Activated naive CD4-positive, alpha-beta T cell treated with anti-CD3 and anti-CD28 coated beads, Interleukin-2, amount 50 U/mL, for 24 hours (primary cell): ENCODE data around the gene CACNG5.

Source experiments
- H3K27ac Mint-ChIP-seq: one replicate; pipeline ENCODE4 v1.8.0; 2021; ENCODE audit warnings: mild to moderate bottlenecking, mixed read lengths
- H3K27me3 Mint-ChIP-seq: one replicate; pipeline ENCODE4 v1.8.0; 2021; ENCODE audit warnings: mixed read lengths
- H3K36me3 Mint-ChIP-seq: one replicate; pipeline ENCODE4 v1.8.0; 2021; ENCODE audit warnings: mixed read lengths
- H3K4me1 Mint-ChIP-seq: one replicate; pipeline ENCODE4 v1.8.0; 2021; ENCODE audit warnings: mixed read lengths
- H3K4me3 Mint-ChIP-seq: one replicate; pipeline ENCODE4 v1.8.0; 2021; ENCODE audit warnings: mild to moderate bottlenecking, mixed read lengths
- H3K9me3 Mint-ChIP-seq: one replicate; pipeline ENCODE4 v1.8.0; 2021; ENCODE audit warnings: mixed read lengths

Gene CACNG5

GRCh38 chr17:66925811-66926500, 91.0 kb downstream of the CACNG5 start:
- Mint-ChIP-seq H3K27ac (no peak overlapping the region), H3K27me3 (peaks cover 10% of the 10 kb centered on the region), H3K4me1 (no peaks in the 10 kb centered on the region), H3K9me3 (peaks cover 7% of the 10 kb centered on the region), H3K4me3 (no peak overlapping the region), H3K36me3 (peaks cover 2% of the 10 kb centered on the region)

- Mint-ChIP-seq H3K9me3 (no peaks in the 10 kb centered on the region), H3K4me3 (no peak overlapping the region), H3K27me3 (peaks cover 7% of the 10 kb centered on the region), H3K4me1 (no peaks in the 10 kb centered on the region), H3K27ac (no peak overlapping the region), H3K36me3 (no peaks in the 10 kb centered on the region)
Observed at GRCh38 chr17:66928949-66929348, 94.0 kb downstream of the CACNG5 start.

DNA sequence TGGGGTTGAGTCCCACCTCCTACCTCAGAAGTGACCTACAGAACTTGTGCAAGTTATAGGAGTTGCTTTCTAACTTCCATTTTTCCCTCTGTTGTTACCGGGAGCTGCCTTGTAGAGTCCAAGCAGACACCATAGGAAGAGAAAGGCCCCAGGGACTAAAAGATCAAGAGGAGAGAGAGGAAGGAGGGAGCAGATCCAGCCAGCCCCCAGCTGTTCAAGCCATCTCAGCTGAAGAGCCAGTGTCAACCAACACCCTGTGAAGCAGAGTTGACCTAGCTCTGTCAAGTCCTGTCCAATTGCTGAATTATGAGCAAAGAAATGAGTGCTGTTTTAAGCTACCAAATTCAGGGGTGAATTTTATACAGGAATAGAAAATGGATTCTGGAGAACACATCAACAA, 94.7 kb downstream of the CACNG5 start:
- H3K4me3 Mint-ChIP-seq, result no peak overlapping the region
- H3K27me3 Mint-ChIP-seq, result peaks cover 7% of the 10 kb centered on the region
- H3K9me3 Mint-ChIP-seq, result no peaks in the 10 kb centered on the region
- no peaks in the 10 kb centered on the region for H3K4me1 Mint-ChIP-seq
- no peak overlapping the region for H3K27ac Mint-ChIP-seq
- no peaks in the 10 kb centered on the region for H3K36me3 Mint-ChIP-seq

DNA sequence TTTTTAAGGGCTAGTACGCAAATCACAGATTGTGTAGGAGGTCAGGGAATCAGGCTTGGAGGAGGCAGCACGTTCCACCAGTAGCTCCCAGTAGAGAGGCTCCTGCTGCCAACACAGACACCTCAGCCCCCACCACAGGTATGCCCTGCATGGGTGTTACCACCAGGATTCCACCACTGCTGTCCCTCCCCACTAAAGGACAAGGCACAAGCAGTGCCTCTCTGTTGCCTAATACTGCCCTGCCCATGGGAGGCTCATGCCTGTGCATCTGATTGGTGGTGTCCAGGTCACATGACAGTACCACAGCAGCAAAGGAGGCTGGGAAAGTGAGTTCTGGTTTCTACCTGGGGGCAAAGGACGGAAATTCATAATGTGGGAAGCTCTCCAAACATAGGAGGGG, 96.0 kb downstream of the CACNG5 start:
- H3K36me3 Mint-ChIP-seq, result no peaks in the 10 kb centered on the region
- no peaks in the 10 kb centered on the region for H3K4me1 Mint-ChIP-seq
- H3K27me3 Mint-ChIP-seq, result peaks cover 8% of the 10 kb centered on the region
- H3K9me3 Mint-ChIP-seq, result no peaks in the 10 kb centered on the region
- no peak overlapping the region for H3K4me3 Mint-ChIP-seq
- no peak overlapping the region for H3K27ac Mint-ChIP-seq

- H3K4me1 Mint-ChIP-seq, result no peaks in the 10 kb centered on the region
- no peaks in the 10 kb centered on the region for H3K36me3 Mint-ChIP-seq
- no peaks in the 10 kb centered on the region for H3K9me3 Mint-ChIP-seq
- peaks cover 4% of the 10 kb centered on the region for H3K27me3 Mint-ChIP-seq
- no peak overlapping the region for H3K27ac Mint-ChIP-seq
- H3K4me3 Mint-ChIP-seq, result no peak overlapping the region
Observed at GRCh38 chr17:66932311-66932710, 97.4 kb downstream of the CACNG5 start.

GRCh38 chr17:66934040-66934439, 99.1 kb downstream of the CACNG5 start:
- no peaks in the 10 kb centered on the region for H3K9me3 Mint-ChIP-seq
- no peak overlapping the region for H3K27ac Mint-ChIP-seq

More at GRCh38 chr17:66934040-66934439, 99.1 kb downstream of the CACNG5 start:
- Mint-ChIP-seq H3K36me3 (no peaks in the 10 kb centered on the region), H3K4me3 (no peak overlapping the region), H3K27me3 (peaks cover 14% of the 10 kb centered on the region), H3K4me1 (no peaks in the 10 kb centered on the region)
